IPS DF 6.9 (cell line): ENCODE data around the gene GPC5.

Experiments
- DNase-seq: peaks from one replicate; pipeline ENCODE4 v3.0.0-alpha.2; 2013; ENCODE audit warnings: low read depth, low spot score
- H3K27ac ChIP-seq: one replicate; pipeline ENCODE4 v1.5.1; 2013; ENCODE audit warnings: low read length, control low read depth
- H3K27me3 ChIP-seq: 2 replicates; pipeline ENCODE4 v1.6.1; 2013; ENCODE audit warnings: mild to moderate bottlenecking, low read length; ENCODE audit not compliant: control insufficient read depth, insufficient read depth
- H3K36me3 ChIP-seq: 2 replicates; pipeline ENCODE4 v1.6.1; 2013; ENCODE audit warnings: low read length; ENCODE audit not compliant: control insufficient read depth, insufficient read depth
- H3K4me1 ChIP-seq: 2 replicates; pipeline ENCODE4 v1.6.1; 2013; ENCODE audit warnings: low read length; ENCODE audit not compliant: control insufficient read depth, insufficient read depth
- H3K4me3 ChIP-seq: 2 replicates; pipeline ENCODE4 v1.5.1; 2013; ENCODE audit warnings: mild to moderate bottlenecking, low read length
- H3K9me3 ChIP-seq: 2 replicates; pipeline ENCODE4 v1.6.1; 2013; ENCODE audit warnings: low read length, inconsistent platforms; ENCODE audit not compliant: control insufficient read depth, insufficient read depth
- WGBS: extraction: QIAGEN DNeasy Blood & Tissue Kit; methylation state at CpG from one replicate; pipeline ENCODE4 v1.1.7; 2013; ENCODE audit warnings: mixed read lengths, missing lambda C conversion rate; ENCODE audit not compliant: insufficient read length, insufficient coverage; 5-methylcytosine and 5-hydroxymethylcytosine counted together

Gene GPC5

GRCh38 chr13:91456837-91457236 lies 58.4 kb downstream of the GPC5 start:
- WGBS = no CpG with 5 or more reads among the region's 2 CpGs
- no peak for DNase-seq

GRCh38 chr13:91459485-91459884 lies 61.1 kb downstream of the GPC5 start:
- H3K36me3 ChIP-seq = no peaks in the 10 kb centered on the region
- H3K27me3 ChIP-seq = no peaks in the 10 kb centered on the region
- no peak for DNase-seq

More at GRCh38 chr13:91456837-91457236, 58.4 kb downstream of the GPC5 start:
- Histone ChIP-seq H3K36me3 (no peaks in the 10 kb centered on the region), H3K27ac (no peak overlapping the region), H3K27me3 (no peaks in the 10 kb centered on the region), H3K9me3 (no peaks in the 10 kb centered on the region), H3K4me1 (no peaks in the 10 kb centered on the region), H3K4me3 (no peak overlapping the region)

GRCh38 chr13:91464336-91464735 lies 65.9 kb downstream of the GPC5 start:
- no peak for DNase-seq
- Histone ChIP-seq H3K4me1 (no peaks in the 10 kb centered on the region), H3K36me3 (no peaks in the 10 kb centered on the region), H3K9me3 (no peaks in the 10 kb centered on the region), H3K27me3 (no peaks in the 10 kb centered on the region), H3K4me3 (no peak overlapping the region), H3K27ac (no peak overlapping the region)
- no CpG with 5 or more reads among the region's 5 CpGs for WGBS

More at GRCh38 chr13:91459485-91459884, 61.1 kb downstream of the GPC5 start:
- no peak overlapping the region for H3K27ac ChIP-seq
- H3K4me1 ChIP-seq = no peaks in the 10 kb centered on the region
- H3K9me3 ChIP-seq = no peaks in the 10 kb centered on the region
- no peak overlapping the region for H3K4me3 ChIP-seq

DNA sequence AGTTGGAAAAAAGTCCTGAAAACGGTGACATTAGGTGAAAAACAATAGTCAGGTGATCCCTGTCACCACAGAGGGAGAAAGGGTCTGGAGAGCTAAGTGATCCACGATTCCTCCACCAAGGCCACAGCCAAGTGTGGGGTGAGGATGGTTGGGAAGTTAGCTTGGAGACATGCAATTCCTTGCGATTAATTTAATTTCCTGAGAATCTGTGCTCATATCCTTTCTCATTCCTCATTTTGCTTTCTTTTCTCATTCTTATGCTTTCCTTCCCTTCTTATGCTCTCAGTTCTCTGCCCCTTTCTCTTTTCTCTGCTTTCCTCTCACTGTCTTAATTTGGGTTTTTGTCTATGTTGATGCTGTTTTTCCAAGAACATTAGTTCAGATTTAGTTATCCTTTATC lies 68.8 kb downstream of the GPC5 start:
- no CpG with 5 or more reads among the region's 3 CpGs for WGBS
- Histone ChIP-seq H3K27ac (no peak overlapping the region), H3K4me3 (no peak overlapping the region), H3K36me3 (no peaks in the 10 kb centered on the region), H3K27me3 (no peaks in the 10 kb centered on the region), H3K9me3 (no peaks in the 10 kb centered on the region), H3K4me1 (no peaks in the 10 kb centered on the region)
- DNase-seq = no peak

- H3K27ac ChIP-seq = no peak overlapping the region
- no peaks in the 10 kb centered on the region for H3K4me1 ChIP-seq
- H3K36me3 ChIP-seq = no peaks in the 10 kb centered on the region
- no peak for DNase-seq
- no CpG with 5 or more reads among the region's 2 CpGs for WGBS
- no peak overlapping the region for H3K4me3 ChIP-seq
- H3K27me3 ChIP-seq = no peaks in the 10 kb centered on the region
- no peaks in the 10 kb centered on the region for H3K9me3 ChIP-seq
Observed at GRCh38 chr13:91468301-91468700, 69.9 kb downstream of the GPC5 start.

DNA sequence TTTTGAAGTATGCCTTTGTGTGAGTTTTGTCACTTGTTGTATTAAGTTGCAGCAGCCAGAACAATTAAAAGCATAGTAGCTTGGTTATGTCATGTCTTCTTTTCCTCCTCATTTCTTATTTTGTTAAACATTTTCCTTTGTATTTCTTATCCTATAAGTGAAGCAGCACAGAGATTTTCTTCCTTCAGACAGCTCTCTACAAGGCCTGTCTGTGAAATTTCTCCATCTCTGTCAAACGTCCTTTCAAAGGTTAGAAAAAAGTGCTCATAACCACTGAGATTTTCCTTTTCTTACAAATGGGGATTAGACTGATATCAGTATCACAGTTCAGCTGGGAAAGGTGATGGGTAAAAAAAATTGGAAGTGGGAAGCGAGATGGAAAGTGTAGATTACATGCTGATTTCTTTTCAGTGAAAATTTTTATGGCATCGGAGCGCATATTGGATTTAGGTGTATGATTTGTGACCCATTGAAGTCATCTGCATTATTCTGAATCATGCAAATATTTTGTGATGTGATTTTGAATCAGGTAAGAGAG lies 71.7 kb downstream of the GPC5 start:
- DNase-seq = no peak
- Histone ChIP-seq H3K27ac (no peak overlapping the region), H3K4me1 (no peaks in the 10 kb centered on the region), H3K9me3 (no peaks in the 10 kb centered on the region), H3K4me3 (no peak overlapping the region), H3K36me3 (no peaks in the 10 kb centered on the region), H3K27me3 (no peaks in the 10 kb centered on the region)
- WGBS = 100% methylated on average over 3 of the region's 4 CpGs

- H3K4me1 ChIP-seq = no peaks in the 10 kb centered on the region
- H3K36me3 ChIP-seq = no peaks in the 10 kb centered on the region
- H3K27me3 ChIP-seq = no peaks in the 10 kb centered on the region
- H3K27ac ChIP-seq = no peak overlapping the region
- H3K4me3 ChIP-seq = no peak overlapping the region
- H3K9me3 ChIP-seq = no peaks in the 10 kb centered on the region
- WGBS = no CpG with 5 or more reads among the region's 3 CpGs
- DNase-seq = no peak
Observed at GRCh38 chr13:91470681-91471080, 72.3 kb downstream of the GPC5 start.

- Histone ChIP-seq H3K27ac (no peak overlapping the region), H3K4me3 (no peak overlapping the region), H3K9me3 (no peaks in the 10 kb centered on the region), H3K27me3 (no peaks in the 10 kb centered on the region), H3K36me3 (no peaks in the 10 kb centered on the region), H3K4me1 (no peaks in the 10 kb centered on the region)
- DNase-seq = no peak
- no CpG with 5 or more reads among the region's 5 CpGs for WGBS
Observed at GRCh38 chr13:91482427-91482826, 84.0 kb downstream of the GPC5 start.

DNA sequence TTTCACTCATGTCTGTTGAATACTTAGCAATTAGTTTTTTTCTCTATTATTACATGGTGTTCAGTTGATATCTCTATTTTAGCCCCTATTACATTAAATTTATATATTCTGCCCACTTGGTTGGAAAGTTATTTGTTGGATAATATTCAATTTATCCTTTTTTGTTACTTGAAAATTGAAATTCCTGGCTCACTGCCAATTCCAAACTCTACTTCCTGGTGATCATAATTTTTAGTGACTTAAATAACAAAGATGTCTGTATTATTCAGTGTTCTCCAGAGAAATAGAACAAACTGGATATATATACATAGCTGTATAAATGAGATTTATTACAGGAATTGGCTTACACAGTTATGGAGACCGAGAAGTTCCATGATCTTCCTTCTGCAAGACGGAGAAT lies 93.6 kb downstream of the GPC5 start:
- no CpG with 5 or more reads among the region's 2 CpGs for WGBS
- Histone ChIP-seq H3K4me1 (no peaks in the 10 kb centered on the region), H3K27ac (no peak overlapping the region), H3K36me3 (no peaks in the 10 kb centered on the region), H3K4me3 (no peak overlapping the region), H3K9me3 (no peaks in the 10 kb centered on the region), H3K27me3 (no peaks in the 10 kb centered on the region)
- no peak for DNase-seq

DNA sequence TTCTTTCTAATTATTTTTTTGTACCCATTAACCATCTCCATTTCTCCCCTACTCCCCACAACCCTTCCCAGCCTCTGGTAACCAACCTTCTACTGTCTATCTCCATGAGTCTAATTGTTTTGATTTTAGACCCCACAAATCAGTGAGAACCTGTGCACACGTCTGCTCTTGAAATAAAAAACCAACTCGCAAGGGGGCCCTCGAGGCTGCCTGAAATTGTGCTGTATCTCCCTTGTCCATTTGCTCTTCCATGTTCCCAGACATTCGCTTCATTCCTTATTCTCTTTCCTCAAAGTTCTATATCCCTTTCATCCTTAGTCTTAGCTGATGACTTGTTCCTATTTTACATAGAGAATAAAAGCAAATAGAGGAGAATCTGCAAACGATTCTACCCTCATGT lies 95.0 kb downstream of the GPC5 start:
- Histone ChIP-seq H3K4me1 (no peaks in the 10 kb centered on the region), H3K36me3 (no peaks in the 10 kb centered on the region), H3K9me3 (no peaks in the 10 kb centered on the region), H3K27ac (no peak overlapping the region), H3K27me3 (no peaks in the 10 kb centered on the region), H3K4me3 (no peak overlapping the region)
- no peak for DNase-seq
- no CpG with 5 or more reads among the region's 5 CpGs for WGBS

- H3K9me3 ChIP-seq = no peaks in the 10 kb centered on the region
- H3K27ac ChIP-seq = no peak overlapping the region
- no CpG with 5 or more reads among the region's 5 CpGs for WGBS
- no peaks in the 10 kb centered on the region for H3K27me3 ChIP-seq
- no peaks in the 10 kb centered on the region for H3K36me3 ChIP-seq
- no peaks in the 10 kb centered on the region for H3K4me1 ChIP-seq
- H3K4me3 ChIP-seq = no peak overlapping the region
- no peak for DNase-seq
Observed at GRCh38 chr13:91498298-91498697, 99.9 kb downstream of the GPC5 start.
